ENCODE results near the gene MRPL20.
A peak's percentile ranks its signal among the peaks of the same experiment; 100 is the strongest.
"Not testable (repeated sequence)": the region's sequence is repeated elsewhere in the genome, so short reads cannot be mapped to it uniquely, and the experiment has no call there.

The MRPL20 gene

DNA sequence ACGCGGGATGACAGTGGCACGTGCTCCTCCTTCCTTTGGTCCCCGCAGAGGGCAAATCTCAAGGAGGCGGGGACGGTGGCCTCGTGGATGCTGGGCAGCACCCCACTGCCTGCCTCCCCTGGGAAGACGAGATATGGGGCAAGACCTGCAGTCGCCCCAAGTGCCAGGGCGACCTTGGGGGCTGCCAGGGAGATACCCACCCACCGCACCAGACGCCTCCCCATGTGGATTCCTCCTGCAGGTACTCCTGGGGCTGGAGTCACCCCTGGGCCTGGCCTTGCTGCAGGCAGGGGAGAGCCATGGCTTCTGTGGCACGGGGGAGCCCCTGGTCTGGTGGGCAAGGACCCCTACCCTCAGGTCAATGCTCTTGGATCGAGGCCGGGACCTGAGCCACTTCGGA lies 26.2 kb downstream of the MRPL20 start:
- no peak for DNase-seq

DNA sequence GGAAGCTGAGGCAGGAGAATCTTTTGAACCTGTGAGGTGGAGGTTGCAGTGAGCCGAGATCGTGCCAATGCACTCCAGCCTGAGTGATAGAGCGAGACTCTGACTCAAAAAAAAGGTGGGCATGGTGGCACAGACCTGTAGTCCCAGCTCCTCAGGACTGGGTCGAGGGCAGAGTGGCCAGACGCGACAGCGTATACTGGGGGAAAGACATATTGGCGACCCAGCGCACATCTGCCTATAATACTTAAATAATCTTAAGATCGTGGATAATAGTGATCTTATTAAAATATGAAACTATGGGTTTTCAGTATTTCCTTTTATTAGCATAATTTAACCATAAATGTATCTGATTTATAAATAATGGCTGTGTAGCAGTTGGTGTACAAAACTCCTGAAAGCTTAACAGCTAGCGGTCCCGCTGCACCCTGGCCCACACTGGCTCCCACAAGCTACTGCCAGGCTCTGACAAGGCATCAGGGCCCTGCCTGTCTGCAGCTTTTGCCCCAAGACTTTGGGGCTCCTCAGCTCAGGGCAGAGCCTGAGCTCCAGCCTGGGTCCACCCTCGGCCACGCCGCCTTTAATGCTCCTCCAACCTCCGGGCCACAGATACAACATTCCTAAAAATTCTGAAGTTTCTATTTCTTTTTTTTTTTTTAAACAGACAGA lies 29.4 kb downstream of the MRPL20 start:
- DNase-seq = no peak

GRCh38 chr1:1376551-1377226 lies 30.4 kb downstream of the MRPL20 start:
- no peak for DNase-seq

DNA sequence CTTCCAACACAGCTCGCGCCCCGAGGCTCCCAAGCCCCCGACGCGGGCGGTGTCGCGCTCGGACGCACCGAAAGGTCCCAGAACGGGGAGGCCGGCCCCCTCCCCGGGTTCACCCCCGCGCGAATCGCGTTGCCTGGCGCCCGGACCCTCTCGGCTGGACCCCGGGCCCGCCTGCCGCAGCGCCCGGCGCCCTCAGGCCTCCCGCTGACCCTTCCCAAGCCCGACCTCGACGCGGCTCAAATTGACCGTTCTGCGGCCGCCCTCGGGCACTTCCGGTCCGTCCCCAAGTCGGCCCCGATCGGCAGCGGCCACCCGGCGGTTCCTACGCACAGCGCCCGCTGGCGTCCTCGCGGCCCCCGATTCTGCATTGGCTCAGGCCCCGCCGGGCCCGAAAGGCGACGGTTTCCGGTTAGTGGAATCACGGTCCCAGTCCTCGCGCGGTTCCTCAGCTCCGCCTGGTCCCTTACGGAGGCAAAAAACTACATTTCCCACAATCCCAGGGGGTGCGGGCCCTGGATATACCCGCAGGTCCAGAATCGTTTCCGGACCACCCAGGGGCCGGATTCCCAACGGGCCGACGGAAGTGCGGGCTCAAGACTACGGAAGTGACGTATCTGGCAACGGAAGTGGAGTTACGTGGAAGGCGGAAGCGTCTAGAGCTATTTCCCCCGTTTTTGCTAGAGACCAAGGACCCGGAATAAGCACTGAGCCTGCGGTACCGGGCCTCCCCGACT lies 32.0 kb downstream of the MRPL20 start, which contains the start of gene AURKAIP1:
Gene AURKAIP1 (minus strand): TSS at position 279 of the 734 bp plus-strand sequence. CDS start 451 bp downstream, outside the sequence.
- DNase-seq = peak; percentile 100

GRCh38 chr1:1374589-1374928 lies 32.5 kb downstream of the MRPL20 start:
- no peak for DNase-seq

DNA sequence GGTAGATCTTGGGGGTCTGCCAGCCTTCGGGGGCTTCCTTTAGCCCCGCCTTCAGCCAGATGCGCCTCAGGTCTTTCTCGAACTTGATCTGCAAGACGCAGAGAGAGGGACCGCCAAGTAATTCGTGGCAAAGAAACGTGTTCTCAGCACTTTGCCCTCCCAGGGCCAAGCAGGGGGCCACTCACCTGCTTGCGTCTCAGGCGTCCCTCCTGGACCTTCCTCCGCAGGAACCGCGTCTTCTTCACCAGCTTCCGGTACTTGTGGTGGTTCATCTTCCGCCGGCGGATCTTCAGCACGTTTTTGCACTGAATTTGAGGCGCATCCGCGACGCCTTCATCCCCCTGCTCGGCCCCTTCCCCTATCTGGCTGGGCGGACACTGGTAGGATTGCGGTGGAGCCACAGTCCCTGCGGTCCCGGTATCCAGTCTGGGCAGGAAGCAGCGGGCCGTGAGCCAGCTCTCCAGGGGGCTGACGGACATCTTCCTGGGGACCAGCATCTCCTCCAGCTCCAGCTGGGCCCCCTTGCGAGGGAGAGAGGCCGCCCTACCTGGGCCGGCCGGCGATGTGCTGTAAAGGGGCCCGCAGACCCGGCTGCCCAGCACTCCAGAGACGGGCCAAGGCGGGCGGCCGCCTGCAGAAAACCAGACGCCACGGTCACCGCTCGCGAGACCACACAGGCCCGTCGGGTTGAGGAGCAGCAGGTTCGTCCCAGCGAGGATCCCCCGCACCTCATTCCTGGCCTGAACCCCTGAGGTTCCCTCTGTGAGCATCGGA lies 33.1 kb downstream of the MRPL20 start:
- DNase-seq = no peak

- DNase-seq = no peak
Measured at GRCh38 chr1:1373051-1373814, 33.9 kb downstream of the MRPL20 start.

- peak; percentile 79 for DNase-seq
Measured at GRCh38 chr1:1371746-1372711, 35.1 kb downstream of the MRPL20 start.

DNA sequence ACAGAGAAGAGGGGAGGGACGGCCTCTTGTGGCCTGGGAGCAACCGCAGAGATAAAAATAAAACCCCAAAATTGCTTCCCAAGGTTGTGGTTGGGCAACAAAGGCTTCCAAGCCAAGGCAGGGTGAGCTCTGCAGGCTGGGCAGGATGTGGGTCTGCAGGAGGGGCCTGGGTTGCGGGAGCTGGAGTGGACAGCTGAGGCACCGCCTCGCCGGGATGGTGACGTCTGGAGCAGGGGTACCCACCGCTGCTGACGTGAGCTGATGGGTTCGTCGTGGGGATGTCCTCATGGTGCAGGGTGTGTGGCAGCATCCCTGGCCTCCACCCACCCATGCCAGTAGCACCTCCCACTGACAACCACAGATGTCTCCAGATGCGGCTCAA lies 35.7 kb downstream of the MRPL20 start:
- DNase-seq = no peak

DNA sequence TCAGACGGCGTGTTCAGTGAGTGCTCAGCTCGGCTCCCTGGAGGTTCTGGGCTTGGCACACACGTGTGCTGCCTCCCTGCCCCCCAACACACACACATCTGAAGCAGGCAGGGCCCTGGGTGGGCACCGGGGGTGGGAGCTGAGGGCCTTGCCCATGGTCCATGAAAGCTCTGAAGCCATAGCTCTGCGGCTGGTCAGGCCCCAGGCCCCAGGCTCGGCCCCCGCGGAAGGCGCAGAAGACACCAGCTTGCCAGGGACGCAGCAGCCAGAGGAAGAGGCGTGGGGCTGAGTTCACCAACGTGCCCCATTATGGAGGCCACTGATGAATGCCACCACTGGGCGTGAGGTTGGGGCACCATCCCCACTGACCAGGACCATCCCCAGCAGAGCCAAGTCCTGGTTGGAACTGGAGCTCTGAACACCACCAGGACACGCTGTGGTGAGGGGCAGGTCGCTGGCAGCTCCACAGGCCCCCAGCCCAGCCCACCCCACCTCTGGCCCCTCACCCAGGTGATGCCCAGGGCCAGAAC lies 36.3 kb downstream of the MRPL20 start:
- DNase-seq = no peak

DNA sequence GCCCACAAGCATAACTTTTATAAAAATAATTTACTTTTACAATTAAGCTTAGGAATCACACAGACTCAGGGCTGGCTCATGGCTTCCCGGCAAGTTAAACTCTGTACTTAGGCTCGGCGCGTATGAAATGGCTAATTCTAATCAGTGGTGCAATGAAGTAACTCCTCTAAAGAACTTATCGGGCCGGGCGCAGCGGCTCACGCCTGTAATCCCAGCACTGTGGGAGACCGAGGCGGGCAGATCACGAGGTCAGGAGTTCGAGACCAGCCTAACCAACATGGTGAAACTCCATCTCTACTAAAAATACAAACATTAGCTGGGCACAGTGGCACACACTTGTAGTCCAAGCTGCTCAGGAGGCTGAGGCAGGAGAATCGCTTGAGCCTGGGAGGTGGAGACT lies 37.0 kb downstream of the MRPL20 start:
- DNase-seq = not testable (repeated sequence)

GRCh38 chr1:1367315-1367714 lies 39.8 kb downstream of the MRPL20 start:
- no peak for DNase-seq

DNA sequence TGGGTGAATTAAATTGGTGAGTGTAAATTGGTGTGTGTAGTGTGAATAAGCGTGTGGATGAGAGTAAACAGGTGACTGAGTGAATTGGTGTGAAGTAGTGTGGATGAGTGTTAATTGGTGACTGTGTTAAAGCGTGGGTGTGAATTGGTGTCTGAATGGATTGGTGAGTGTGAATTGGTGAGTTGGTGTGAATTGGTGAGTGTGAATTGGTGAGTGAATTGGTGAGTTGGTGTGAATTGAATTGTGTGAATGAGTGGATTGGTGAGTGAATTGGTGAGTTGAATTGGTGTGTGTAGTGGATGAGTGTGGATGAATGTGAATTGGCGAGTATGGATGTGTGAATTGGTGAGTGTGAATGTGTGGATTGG lies 40.4 kb downstream of the MRPL20 start:
- DNase-seq = no peak

- no peak for DNase-seq
Measured at GRCh38 chr1:1365875-1366698, 41.0 kb downstream of the MRPL20 start.

- DNase-seq = no peak
Measured at GRCh38 chr1:1364266-1364665, 42.8 kb downstream of the MRPL20 start.

GRCh38 chr1:1361982-1362423 lies 45.1 kb downstream of the MRPL20 start:
- peak; percentile 71 for DNase-seq

DNA sequence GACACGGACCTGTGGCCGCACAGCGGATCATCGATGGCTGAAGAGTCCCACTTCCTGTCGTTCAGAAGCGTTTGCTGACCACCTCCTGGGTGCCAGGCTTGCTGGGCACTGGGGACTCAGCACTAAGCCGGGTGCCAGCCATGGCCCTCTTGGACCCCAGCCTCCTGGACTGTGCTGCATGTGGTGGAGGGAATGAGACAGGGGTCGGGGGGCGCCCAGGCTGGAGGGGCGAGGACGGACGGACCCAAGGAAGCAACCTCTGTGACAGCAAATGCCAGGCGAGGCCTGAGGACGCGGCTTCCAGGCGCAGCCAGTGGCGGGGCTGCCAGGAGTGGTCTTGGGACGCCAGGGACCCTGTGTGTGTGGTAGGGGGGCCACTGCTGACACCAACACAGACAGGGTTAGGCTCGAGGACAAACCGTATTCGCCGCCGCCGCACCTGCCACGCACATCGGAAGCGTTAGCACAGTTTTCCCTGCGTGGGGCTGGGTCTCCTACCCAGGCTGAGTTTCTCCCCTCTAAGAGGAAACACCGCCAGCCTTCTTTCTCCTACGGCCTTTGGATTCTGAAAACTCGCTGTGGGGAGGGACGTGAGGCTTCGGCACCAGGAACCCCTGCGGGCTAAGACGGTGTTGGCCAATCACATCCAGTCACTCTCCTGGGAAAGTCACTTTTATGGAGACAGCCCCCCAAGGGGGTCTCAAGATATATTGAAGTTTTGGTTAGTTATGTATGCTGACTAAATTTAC lies 45.7 kb downstream of the MRPL20 start:
- DNase-seq = no peak

DNA sequence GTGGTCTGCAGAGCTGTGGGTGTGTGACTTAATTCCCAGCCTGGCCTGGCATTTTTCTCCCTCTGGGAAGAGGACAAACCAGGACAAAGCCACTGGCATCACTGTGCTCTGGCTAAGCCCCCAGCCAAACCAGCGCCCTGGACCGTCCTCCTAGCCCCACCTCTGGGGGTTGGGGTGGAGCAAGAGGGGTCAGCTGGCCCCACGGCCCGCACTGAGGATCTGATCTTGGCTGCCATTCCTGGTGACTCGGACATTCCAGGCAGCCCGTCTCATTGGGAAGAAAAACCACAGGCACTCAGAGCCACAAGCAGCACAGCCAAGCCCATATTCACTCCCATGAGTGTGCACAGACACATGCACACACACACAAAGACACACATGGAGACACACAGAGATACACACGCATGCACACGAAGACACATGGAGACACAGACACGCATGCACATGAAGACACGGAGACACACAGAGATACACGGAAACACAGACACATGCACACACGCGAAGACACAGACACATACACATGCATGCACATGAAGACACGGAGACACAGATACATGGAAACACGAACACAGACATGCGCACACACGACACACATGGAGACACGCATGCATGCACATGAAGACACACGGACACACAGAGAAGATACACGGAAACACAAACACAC lies 46.5 kb downstream of the MRPL20 start:
- DNase-seq = no peak
